ENCODE results near the gene GPR34.

Gene GPR34

DNA sequence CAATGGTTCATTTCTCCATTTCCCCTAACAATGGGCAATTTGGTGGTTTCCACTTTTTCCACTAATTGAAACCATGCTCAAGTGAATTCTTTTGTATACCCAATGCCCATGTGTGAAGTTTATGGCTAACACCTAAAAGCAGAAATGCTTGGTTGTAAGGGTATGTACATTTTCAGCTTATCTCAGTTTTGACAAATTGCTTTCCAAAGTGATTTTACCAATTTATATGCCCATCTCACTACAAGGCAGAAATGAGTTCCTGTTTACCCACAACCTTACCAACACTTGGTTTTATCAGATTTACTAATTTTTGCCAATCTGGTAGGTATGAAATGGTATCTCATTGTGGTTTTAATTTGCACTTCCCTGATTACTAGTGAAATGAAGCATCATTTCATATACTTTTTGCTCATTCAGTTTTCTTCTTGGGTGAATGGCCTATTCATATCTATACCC, 14.8 kb downstream of the GPR34 start:
- peaks cover 50% of the 10 kb centered on the region for H3K4me1 ChIP-seq (ENCODE audit: control insufficient read depth, low read length)

DNA sequence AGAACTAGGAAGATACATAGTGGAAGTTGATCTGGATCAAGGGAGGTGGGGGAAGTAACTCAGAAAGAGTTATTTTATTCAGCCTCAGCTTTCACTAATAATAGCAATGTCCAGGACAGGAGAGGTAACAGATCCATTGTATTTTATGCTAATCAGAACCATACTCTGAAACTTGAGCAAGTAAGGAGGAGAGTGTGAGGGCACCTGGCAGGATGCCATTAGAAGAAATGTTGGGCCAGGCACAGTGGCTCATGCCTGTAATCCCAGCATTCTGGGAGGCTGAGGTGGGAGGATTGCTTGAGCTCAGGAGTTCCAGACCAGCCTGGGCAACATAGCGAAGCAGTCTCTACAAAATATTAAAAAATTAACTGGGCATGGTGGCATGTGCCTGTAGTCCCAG, 16.3 kb downstream of the GPR34 start:
- Histone ChIP-seq H3K79me2 (ENCODE audit: control insufficient read depth, low read length) (no peaks in the 10 kb centered on the region), H4K20me1 (ENCODE audit: control insufficient read depth, insufficient read depth, low read depth, low read length) (no peaks in the 10 kb centered on the region), H3K9me3 (ENCODE audit: control insufficient read depth, insufficient read depth, low read length) (no peaks in the 10 kb centered on the region), H3K27me3 (ENCODE audit: control insufficient read depth, low read length) (no peaks in the 10 kb centered on the region), H3K4me2 (ENCODE audit: low read length) (peak overlapping the region; percentile 69), H3K9me2 (replicated peaks; ENCODE audit: control insufficient read depth, low read length) (no peaks in the 10 kb centered on the region), H3F3A (ENCODE audit: control insufficient read depth, insufficient read depth) (peaks cover 7% of the 10 kb centered on the region), H3K27ac (ENCODE audit: low read depth, low read length) (peak overlapping the region; percentile 92), H3K4me3 (ENCODE audit: low read length) (no peak overlapping the region), H3K4me1 (ENCODE audit: control insufficient read depth, low read length) (peaks cover 54% of the 10 kb centered on the region), H3K36me3 (ENCODE audit: control insufficient read depth, low read length) (no peaks in the 10 kb centered on the region)
- no peak for TF ChIP-seq EZH2phosphoT487 (IDR thresholded peaks at IDR 0.05; ENCODE audit: borderline replicate concordance, low read length)
- TF ChIP-seq, protein P1, sequence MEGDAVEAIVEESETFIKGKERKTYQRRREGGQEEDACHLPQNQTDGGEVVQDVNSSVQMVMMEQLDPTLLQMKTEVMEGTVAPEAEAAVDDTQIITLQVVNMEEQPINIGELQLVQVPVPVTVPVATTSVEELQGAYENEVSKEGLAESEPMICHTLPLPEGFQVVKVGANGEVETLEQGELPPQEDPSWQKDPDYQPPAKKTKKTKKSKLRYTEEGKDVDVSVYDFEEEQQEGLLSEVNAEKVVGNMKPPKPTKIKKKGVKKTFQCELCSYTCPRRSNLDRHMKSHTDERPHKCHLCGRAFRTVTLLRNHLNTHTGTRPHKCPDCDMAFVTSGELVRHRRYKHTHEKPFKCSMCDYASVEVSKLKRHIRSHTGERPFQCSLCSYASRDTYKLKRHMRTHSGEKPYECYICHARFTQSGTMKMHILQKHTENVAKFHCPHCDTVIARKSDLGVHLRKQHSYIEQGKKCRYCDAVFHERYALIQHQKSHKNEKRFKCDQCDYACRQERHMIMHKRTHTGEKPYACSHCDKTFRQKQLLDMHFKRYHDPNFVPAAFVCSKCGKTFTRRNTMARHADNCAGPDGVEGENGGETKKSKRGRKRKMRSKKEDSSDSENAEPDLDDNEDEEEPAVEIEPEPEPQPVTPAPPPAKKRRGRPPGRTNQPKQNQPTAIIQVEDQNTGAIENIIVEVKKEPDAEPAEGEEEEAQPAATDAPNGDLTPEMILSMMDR (IDR thresholded peaks at IDR 0.05; ENCODE audit: low read depth, low read length, poor library complexity, severe bottlenecking) = no peak

More for the DNA sequence above, 14.8 kb downstream of the GPR34 start:
- Histone ChIP-seq H3K9me2 (replicated peaks; ENCODE audit: control insufficient read depth, low read length) (no peaks in the 10 kb centered on the region), H3K4me3 (ENCODE audit: low read length) (no peak overlapping the region), H3K36me3 (ENCODE audit: control insufficient read depth, low read length) (no peaks in the 10 kb centered on the region), H3K9me3 (ENCODE audit: control insufficient read depth, insufficient read depth, low read length) (no peaks in the 10 kb centered on the region), H3K27ac (ENCODE audit: low read depth, low read length) (no peak overlapping the region), H3F3A (ENCODE audit: control insufficient read depth, insufficient read depth) (peaks cover 7% of the 10 kb centered on the region), H4K20me1 (ENCODE audit: control insufficient read depth, insufficient read depth, low read depth, low read length) (no peaks in the 10 kb centered on the region), H3K79me2 (ENCODE audit: control insufficient read depth, low read length) (no peaks in the 10 kb centered on the region), H3K4me2 (ENCODE audit: low read length) (no peak overlapping the region), H3K27me3 (ENCODE audit: control insufficient read depth, low read length) (no peaks in the 10 kb centered on the region)
- TF ChIP-seq EZH2phosphoT487 (IDR thresholded peaks at IDR 0.05; ENCODE audit: borderline replicate concordance, low read length) = no peak
- TF ChIP-seq, protein P1 (IDR thresholded peaks at IDR 0.05; ENCODE audit: low read depth, low read length, poor library complexity, severe bottlenecking) = no peak

DNA sequence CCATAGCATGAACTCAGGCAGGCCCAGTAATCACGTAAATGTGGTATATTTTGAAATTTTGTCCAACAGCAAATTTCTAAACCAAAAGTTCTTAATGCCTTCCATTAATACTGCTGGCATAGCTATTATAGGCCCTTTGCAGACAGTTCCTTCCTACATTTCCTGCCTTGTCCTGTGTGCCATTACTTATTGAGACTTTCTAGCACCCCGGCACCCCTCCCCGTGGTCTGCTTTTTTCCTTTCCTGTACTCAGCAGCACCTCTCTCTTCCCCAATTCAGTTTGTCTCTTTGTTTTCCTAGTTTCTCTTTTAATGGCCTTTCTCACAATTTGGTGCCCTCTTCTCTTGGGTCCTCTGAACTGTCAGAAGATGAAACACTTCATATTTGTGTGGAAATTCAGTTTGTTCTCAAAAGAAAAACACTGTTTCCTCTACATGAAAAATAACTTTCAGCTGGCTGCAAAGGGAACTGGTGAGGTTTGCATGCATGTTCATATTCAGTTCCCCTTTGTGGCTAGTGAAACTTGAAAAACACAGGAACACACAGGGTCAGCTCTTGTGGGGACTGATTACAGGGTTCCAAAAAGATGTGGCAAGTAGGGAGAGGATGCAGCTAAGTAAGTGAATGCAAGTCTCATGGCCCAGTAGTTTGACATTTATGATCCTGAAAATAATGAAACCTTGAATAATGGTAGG, 17.1 kb downstream of the GPR34 start:
- Histone ChIP-seq H3K4me3 (ENCODE audit: low read length) (peak overlapping the region; percentile 51), H3K27ac (ENCODE audit: low read depth, low read length) (peak overlapping the region; percentile 92), H3K4me2 (ENCODE audit: low read length) (peak overlapping the region; percentile 69), H3K79me2 (ENCODE audit: control insufficient read depth, low read length) (no peaks in the 10 kb centered on the region), H3K36me3 (ENCODE audit: control insufficient read depth, low read length) (no peaks in the 10 kb centered on the region), H3K9me3 (ENCODE audit: control insufficient read depth, insufficient read depth, low read length) (no peaks in the 10 kb centered on the region), H4K20me1 (ENCODE audit: control insufficient read depth, insufficient read depth, low read depth, low read length) (no peaks in the 10 kb centered on the region), H3F3A (ENCODE audit: control insufficient read depth, insufficient read depth) (peaks cover 7% of the 10 kb centered on the region), H3K27me3 (ENCODE audit: control insufficient read depth, low read length) (no peaks in the 10 kb centered on the region), H3K9me2 (replicated peaks; ENCODE audit: control insufficient read depth, low read length) (no peaks in the 10 kb centered on the region), H3K4me1 (ENCODE audit: control insufficient read depth, low read length) (peaks cover 58% of the 10 kb centered on the region)
- TF ChIP-seq, protein P1 (IDR thresholded peaks at IDR 0.05; ENCODE audit: low read depth, low read length, poor library complexity, severe bottlenecking) = no peak
- no peak for TF ChIP-seq EZH2phosphoT487 (IDR thresholded peaks at IDR 0.05; ENCODE audit: borderline replicate concordance, low read length)
